ENCODE results near the gene E2F2. TPM values are rescaled to one million over a fixed set of nuclear protein-coding genes. Genes with fewer than 3 reads are reported as not detected.

E2F2 gene
- total and polyA plus RNA-seq, 2 of the 13 experiments (the other 11 are each of a cell fraction or from before 2014, with no cell fraction given), result 0.65 to 6.6 TPM

GRCh38 chr1:23478896-23479665 is 52.0 kb downstream of the E2F2 start (continued):
- TF ChIP-seq ZNF318 (CRISPR knock-in tag; IDR thresholded peaks at IDR 0.05), result no peak
- TF ChIP-seq ZNF501 (CRISPR knock-in tag; IDR thresholded peaks at IDR 0.05), result peak; percentile 66
- TF ChIP-seq MEIS2 (CRISPR knock-in tag; IDR thresholded peaks at IDR 0.05), result peak; percentile 59; the same call in 1 of the 2 replicates
- TF ChIP-seq MBD4 (IDR thresholded peaks at IDR 0.05; ENCODE audit: borderline replicate concordance, low read length), result no peak
- TF ChIP-seq TFDP1 (CRISPR knock-in tag; IDR thresholded peaks at IDR 0.05; ENCODE audit: borderline replicate concordance), result peak; percentile 39; the same call in 1 of the 2 replicates
- no peak for TF ChIP-seq MTERF4 (CRISPR knock-in tag; IDR thresholded peaks at IDR 0.05)
- no peak for TF ChIP-seq ZFP82 (CRISPR knock-in tag; IDR thresholded peaks at IDR 0.05; ENCODE audit: borderline replicate concordance)
- TF ChIP-seq NFIB (CRISPR knock-in tag; IDR thresholded peaks at IDR 0.05; ENCODE audit: borderline replicate concordance), result no peak
- no peak for TF ChIP-seq MTA3 (CRISPR knock-in tag; IDR thresholded peaks at IDR 0.05)
- no peak for TF ChIP-seq ZNF234 (CRISPR knock-in tag; conservative IDR thresholded peaks at IDR 0.05)
- TF ChIP-seq ATF6 (CRISPR knock-in tag; conservative IDR thresholded peaks at IDR 0.05), result no peak
- peak; percentile 57; the same call in 1 of the 2 replicates for TF ChIP-seq CBX5 (CRISPR knock-in tag; IDR thresholded peaks at IDR 0.05; ENCODE audit: borderline replicate concordance)
- no peak for TF ChIP-seq ZNF589 (CRISPR knock-in tag; conservative IDR thresholded peaks at IDR 0.05)
- TF ChIP-seq MZF1 (CRISPR knock-in tag; IDR thresholded peaks at IDR 0.05; ENCODE audit: borderline replicate concordance), result no peak
- TF ChIP-seq TRIM22 (IDR thresholded peaks at IDR 0.05), result no peak

Data from HepG2 (cell line).